Stimulated activated CD4-positive, alpha-beta T cell treated with anti-CD3 and anti-CD28 coated beads, Interleukin-1b, Interleukin-23, amount 100 ng/mL, for 4 hours (primary cell): Measurements from ENCODE around the gene KRTAP9-1.
"Not testable (repeated sequence)": the region's sequence is repeated elsewhere in the genome, so short reads cannot be mapped to it uniquely, and the experiment has no call there.

Experiments used
- DNase-seq, 2 donors: peaks; one replicate each; pipeline ENCODE4 v3.0.0-alpha.2; 2020; ENCODE audit warnings: low read depth in 2 of 2

The KRTAP9-1 gene

DNA sequence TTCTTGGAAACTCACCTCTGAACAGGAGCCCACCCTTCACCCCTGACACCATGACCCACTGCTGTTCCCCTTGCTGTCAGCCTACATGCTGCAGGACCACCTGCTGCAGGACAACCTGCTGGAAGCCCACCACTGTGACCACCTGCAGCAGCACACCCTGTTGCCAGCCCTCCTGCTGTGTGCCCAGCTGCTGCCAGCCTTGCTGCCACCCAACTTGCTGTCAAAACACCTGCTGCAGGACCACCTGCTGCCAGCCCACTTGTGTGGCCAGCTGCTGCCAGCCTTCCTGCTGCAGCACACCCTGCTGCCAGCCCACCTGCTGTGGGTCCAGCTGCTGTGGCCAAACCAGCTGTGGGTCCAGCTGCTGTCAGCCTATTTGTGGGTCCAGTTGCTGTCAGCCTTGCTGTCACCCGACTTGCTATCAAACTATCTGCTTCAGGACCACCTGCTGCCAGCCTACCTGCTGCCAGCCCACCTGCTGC lies at the start of gene KRTAP9-1:
Gene KRTAP9-1 (plus strand): TSS at position 51 of the 482 bp plus-strand sequence. CDS start 0 bp downstream, at position 51.
- DNase-seq = not testable (repeated sequence)

DNA sequence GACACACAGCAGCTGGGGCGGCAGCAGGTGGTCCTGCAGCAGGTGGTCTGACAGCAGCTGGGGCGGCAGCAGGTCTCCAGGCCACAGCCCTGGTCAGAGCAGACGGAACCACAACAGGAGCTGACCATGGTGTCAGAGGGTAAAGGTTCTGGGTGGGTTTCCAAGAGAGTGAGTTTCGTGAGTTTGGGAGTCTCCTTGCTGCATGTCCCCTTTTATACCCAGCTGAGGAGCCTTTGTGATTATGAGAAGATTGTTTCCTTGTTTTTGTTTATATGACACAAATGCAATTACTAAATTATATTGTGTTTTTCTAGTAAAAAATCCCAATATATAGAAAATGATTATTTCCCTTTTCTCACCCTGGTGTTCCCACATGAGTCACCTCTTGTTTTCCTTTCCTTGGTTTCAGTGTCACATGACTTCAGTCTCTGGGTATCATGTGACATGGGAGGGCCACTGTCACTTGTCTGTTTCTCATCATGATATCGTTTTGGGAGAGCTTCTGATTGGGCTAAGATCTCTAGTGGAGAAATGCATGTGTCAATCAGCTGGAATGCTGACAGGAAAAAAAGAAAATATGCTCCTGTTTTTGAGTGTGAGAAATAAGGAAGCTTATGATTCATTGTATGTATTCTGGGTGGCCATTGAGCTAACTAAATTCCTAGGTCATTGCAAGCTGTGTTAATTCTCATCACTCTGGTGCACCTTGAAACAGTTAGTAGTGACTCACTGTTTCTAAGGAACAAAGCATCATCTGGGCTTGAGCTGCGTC lies 49.1 kb upstream of the KRTAP9-1 start, which contains the start of gene KRTAP4-6:
Gene KRTAP4-6 (minus strand): TSS at position 185 of the 772 bp plus-strand sequence. CDS start 57 bp downstream, at position 128.
- DNase-seq = no peak

GRCh38 chr17:41141361-41141760 lies 48.3 kb upstream of the KRTAP9-1 start:
- no peak for DNase-seq

DNA sequence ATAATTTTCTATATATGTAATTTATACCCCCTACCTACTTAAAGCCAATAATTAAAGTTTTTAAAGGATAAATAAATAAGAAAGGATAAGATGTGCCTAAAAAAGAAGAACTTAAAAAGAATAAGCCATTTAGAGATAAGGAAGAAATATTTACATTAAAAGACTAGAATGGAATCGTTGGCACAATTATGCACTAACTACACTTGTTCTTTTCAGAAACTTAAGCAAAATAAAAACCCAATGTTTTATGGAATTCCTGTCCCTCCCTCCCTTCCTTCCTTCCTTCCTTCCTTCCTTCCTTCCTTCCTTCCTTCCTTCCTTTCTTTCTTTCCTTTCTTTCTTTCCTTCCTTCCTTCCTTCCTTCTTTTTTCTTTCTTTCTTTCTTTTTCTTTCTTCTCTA lies 44.8 kb upstream of the KRTAP9-1 start:
- no peak for DNase-seq

DNA sequence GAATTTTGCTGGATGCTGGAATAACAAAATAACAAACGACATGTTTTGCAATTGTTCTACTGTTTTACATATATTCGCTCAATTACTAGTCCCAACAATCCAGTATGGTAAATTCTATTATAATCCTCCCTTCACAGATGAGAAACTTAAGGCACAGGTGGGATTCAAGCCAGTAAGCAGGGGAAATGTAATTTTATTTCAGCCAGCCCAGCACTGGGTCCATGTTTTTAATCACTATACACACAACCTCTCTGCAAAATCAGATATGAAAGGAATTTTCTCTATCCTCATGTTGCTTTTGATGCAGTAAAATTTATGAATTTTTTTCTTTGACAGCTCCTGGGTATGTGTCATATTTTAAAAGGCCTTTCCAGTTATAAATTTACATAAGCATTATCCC lies 44.4 kb upstream of the KRTAP9-1 start:
- DNase-seq = no peak

DNA sequence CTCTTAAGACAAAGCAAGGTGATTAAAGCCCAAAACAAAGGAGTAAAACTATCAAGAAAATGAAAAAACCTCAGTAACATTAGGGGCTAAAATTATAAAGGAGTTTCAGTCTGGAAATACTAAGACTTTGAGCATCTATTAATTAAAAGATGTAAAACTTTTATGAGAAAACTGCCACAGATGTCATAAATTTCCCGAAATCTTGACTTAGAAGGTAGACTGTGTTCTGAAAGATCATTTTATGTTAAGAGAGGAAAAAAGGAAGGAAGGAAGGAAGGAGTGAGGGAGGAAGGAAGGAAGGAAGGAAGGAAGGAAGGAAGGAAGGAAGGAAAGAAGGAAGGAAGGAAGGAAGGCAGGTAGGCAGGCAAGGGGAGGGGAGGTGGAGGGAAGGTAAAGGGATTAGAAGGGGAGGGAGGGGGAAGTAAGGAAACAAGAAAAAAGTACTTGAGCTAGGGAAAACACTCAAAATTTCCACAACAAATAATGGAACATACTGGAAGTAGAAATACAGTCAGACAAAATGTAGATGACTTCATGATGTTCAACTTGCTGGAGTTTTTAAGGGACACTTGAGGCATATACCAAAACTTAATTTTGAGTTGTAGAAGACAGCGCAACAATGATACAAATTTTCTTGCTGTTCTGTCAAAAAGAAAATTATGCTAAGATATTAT lies 42.0 kb upstream of the KRTAP9-1 start:
- no peak for DNase-seq

DNA sequence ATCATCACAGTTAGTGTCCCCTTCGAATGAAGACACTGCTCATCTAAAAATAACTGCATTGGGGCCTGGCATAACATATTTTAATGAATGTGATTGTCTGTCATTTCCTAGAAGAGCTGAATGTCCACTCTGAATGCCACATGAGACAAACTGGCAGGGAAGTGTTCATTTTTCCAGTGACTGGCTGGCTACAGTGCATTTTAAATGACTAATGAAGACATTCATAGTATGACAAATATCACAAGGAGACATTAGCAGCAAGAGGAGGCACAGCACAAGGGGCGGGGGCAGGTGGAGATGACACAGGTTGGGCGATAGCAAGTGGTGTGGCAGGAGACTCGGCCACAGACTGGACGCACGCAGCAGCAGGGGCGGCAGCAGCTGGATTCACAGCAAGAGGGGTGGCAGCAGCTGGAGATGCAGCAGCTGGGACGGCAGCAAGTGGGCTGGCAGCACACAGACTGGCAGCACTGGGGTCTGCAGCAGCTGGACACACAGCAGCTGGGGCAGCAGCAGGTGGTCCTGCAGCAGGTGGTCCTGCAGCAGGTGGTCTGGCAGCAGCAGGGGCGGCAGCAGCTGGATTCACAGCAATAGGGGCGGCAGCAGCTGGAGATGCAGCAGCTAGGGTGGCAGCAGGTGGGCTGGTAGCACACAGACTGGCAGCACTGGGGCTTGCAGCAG lies 40.6 kb upstream of the KRTAP9-1 start:
- DNase-seq = not testable (repeated sequence)

DNA sequence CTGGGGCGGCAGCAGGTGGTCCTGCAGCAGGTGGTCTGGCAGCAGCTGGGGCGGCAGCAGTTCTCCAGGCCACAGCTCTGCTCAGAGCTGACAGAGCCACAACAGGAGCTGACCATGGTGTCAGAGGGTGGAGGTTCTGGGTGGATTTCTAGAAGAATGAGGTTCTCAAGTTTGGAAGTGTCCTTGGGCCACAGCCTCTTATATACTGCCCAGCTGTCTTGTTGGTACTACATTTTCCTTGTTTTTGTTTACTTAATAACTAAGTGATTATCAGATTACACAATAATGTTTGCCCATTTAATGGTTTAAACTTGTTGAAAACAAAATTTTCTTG lies 40.1 kb upstream of the KRTAP9-1 start, which contains the start of gene KRTAP4-5:
Gene KRTAP4-5 (minus strand): TSS at position 174 of the 334 bp plus-strand sequence. CDS start 58 bp downstream, at position 116.
- no peak for DNase-seq

DNA sequence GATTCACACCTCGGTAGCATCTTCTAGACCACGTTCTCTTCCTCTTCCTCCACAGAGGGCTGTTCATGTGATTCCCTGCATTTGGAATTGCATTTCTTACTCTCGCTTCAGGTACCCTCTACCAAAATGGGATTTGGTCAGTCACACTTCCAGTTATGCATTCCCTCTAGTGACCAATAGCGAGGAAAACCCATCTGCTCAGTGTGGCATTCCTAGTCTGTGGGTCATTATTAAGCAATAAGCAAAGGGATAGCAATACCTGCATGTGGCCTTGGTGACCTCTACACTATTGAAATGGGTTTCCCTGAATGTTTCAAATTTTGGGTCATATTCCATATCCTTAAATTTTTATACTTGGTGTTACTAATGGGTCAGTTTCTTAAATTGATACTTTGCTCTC lies 39.7 kb upstream of the KRTAP9-1 start:
- no peak for DNase-seq

- no peak for DNase-seq
Measured at GRCh38 chr17:41151525-41151924, 38.2 kb upstream of the KRTAP9-1 start.

DNA sequence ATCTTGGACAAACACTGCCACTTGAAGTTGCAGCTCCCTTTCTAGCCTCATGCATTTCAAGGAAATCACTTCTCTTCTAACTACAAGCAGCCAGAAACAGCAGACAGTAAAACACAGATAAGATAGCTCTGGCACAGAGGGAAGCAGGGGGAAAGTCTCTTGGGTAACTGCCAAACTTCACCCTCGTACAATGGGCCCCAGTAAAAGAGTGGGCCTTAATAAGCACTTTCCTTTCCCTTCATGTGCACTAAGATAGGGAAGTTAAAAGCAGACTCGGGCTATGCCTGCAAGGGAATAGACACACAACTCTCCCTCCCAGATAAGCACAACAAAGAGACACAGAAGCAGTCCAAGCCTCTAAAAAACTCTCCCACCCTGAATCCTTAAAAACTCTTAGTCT lies 35.8 kb upstream of the KRTAP9-1 start:
- DNase-seq = no peak

GRCh38 chr17:41160190-41160589 lies 29.5 kb upstream of the KRTAP9-1 start:
- DNase-seq = not testable (repeated sequence)

- no peak for DNase-seq
Measured at GRCh38 chr17:41160648-41161047, 29.0 kb upstream of the KRTAP9-1 start, which contains the start of gene KRTAP4-4. Gene KRTAP4-4, minus strand, starts transcription at chr17:41160748. Its CDS starts 57 bp downstream, at chr17:41160691.

- DNase-seq = no peak
Measured at GRCh38 chr17:41163828-41164227, 25.9 kb upstream of the KRTAP9-1 start.

DNA sequence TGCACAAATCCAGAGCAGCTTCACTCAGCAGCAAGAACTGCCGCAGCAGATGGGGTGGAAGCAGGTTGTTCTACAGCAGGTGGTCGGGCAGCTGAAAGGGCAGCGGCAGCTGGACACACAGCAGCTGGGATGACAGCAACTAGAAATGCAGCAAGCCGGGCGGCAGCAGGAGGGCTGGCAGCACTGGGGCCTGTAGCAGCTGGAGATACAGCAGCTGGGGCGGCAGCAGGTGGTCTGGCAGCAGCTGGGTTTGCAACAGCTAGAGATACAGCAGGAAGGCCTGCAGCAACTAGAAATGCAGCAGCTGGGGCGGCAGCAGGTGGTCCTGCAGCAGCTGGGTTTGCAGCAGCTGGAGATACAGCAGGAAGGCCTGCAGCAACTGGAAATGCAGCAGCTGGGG lies 22.1 kb upstream of the KRTAP9-1 start:
- no peak for DNase-seq

GRCh38 chr17:41168121-41168520 lies 21.6 kb upstream of the KRTAP9-1 start, which contains the start of gene KRTAP4-3:
Gene KRTAP4-3, minus strand, starts transcription at chr17:41168221. Its CDS starts 49 bp downstream, at chr17:41168172.
- no peak for DNase-seq

- DNase-seq = no peak
Measured at GRCh38 chr17:41171886-41172285, 17.8 kb upstream of the KRTAP9-1 start.

- DNase-seq = no peak
Measured at GRCh38 chr17:41176744-41177387, 12.8 kb upstream of the KRTAP9-1 start.

DNA sequence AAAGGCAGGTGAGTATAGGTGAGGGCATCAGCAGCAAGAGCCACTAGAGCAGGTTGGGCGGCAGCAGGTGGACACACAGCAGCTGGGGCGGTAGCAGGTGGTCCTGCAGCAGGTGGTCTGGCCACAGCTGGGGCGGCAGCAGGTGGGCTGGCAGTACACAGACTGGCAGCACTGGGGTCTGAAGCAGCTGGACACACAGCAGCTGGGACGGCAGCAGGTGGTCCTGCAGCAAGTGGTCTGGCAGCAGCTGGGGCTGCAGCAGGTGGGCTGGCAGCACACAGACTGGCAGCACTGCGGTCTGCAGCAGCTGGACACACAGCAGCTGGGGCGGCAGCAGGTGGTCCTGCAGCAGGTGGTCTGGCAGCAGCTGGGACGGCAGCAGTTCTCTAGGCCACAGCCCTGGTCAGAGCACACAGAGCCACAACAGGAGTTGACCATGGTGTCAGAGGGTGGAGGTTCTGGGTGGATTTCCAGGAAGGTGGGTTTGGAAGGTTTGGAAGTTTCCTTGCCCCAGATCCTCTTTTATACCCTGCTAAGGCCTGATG lies 11.9 kb upstream of the KRTAP9-1 start, which contains the start of gene KRTAP4-2:
Gene KRTAP4-2 (minus strand): TSS at position 495 of the 545 bp plus-strand sequence. CDS start 57 bp downstream, at position 438.
- no peak for DNase-seq

- DNase-seq = no peak
Measured at GRCh38 chr17:41178341-41178740, 11.3 kb upstream of the KRTAP9-1 start.
